SK-N-SH (cell line): ENCODE measurements around the gene PRRX1. TPM values are rescaled to one million over a fixed set of nuclear protein-coding genes. Genes with fewer than 3 reads are reported as not detected.

Experiments used
- CTCF ChIA-PET: fragments of 300-600, 350-600 bp; formaldehyde crosslinking; extraction: SDS; loops from one replicate; lab custom pipeline; 2021; lab: Yijun Ruan, JAX
- POLR2A ChIA-PET: fragments of 350-600 bp; sonication (Branson Sonifier 250); formaldehyde crosslinking; extraction: SDS; loops from one replicate; lab custom pipeline; 2020; ENCODE audit warnings: antibody characterized with exemption, inconsistent platforms; lab: Yijun Ruan, JAX
- DNase-seq: peaks from one replicate; pipeline ENCODE4 v3.0.0; 2012
- H2AFZ ChIP-seq: fragments of 200-600 bp; sonication (generic); 2 replicates; pipeline ENCODE4 v1.8.1; 2016; ENCODE audit warnings: antibody characterized with exemption, mild to moderate bottlenecking, low read depth
- H3F3A ChIP-seq: fragments of 200-600 bp; sonication (generic); replicated peaks from 2 replicates; pipeline ENCODE3; 2016; ENCODE audit warnings: antibody characterized with exemption, mild to moderate bottlenecking; ENCODE audit not compliant: insufficient read depth
- H3K27ac ChIP-seq, 2 experiments: fragments of 200-500 bp in 1 of 2; fragments of 200-600 bp in 1 of 2; sonication (Bioruptor generic) in 1 of 2; sonication (generic), shearing (Covaris generic) in 1 of 2; 2 replicates each; pipeline versions ENCODE4 v1.5.1 to v1.6.1; 2014 to 2016; ENCODE audit warnings: low read depth in 2 of 2, inconsistent platforms in 1 of 2, low read length in 1 of 2, mild to moderate bottlenecking in 1 of 2, mixed read lengths in 1 of 2
- H3K27me3 ChIP-seq: fragments of 200-600 bp; sonication (generic), shearing (Covaris generic); 2 replicates; pipeline ENCODE4 v1.6.1; 2016; ENCODE audit warnings: mixed run types; ENCODE audit not compliant: insufficient read depth
- H3K36me3 ChIP-seq, 2 experiments: fragments of 200-500 bp in 1 of 2; fragments of 200-600 bp in 1 of 2; sonication (Bioruptor generic) in 1 of 2; sonication (generic) in 1 of 2; replicated peaks in 1 of 2; 2 replicates each; pipeline versions ENCODE3 to v1.5.1; 2014 to 2016; ENCODE audit warnings: low read length in 1 of 2, mild to moderate bottlenecking in 1 of 2; ENCODE audit not compliant: insufficient read depth in 2 of 2, control insufficient read depth in 1 of 2
- H3K4me1 ChIP-seq, 2 experiments: fragments of 200-500 bp in 1 of 2; fragments of 200-600 bp in 1 of 2; sonication (Bioruptor generic) in 1 of 2; sonication (generic), shearing (Covaris generic) in 1 of 2; 2 replicates each; pipeline versions ENCODE4 v1.5.1 to v1.6.1; 2014 to 2016; ENCODE audit warnings: low read depth in 1 of 2, low read length in 1 of 2, mixed run types in 1 of 2; ENCODE audit not compliant: insufficient read depth in 2 of 2, control insufficient read depth in 1 of 2
- H3K4me2 ChIP-seq: fragments of 200-600 bp; sonication (generic), shearing (Covaris generic); 2 replicates; pipeline ENCODE4 v1.6.1; 2017; ENCODE audit warnings: mixed run types
- H3K4me3 ChIP-seq, 2 experiments: fragments of 200-500 bp in 1 of 2; fragments of 200-600 bp in 1 of 2; sonication (Bioruptor generic) in 1 of 2; sonication (generic), shearing (Covaris generic) in 1 of 2; 2 replicates each; pipeline versions ENCODE4 v1.5.1 to v1.8.1; 2014 to 2016; ENCODE audit warnings: low read depth in 2 of 2, inconsistent platforms in 1 of 2, low read length in 1 of 2, mild to moderate bottlenecking in 1 of 2, mixed read lengths in 1 of 2, moderate library complexity in 1 of 2
- H3K79me2 ChIP-seq: fragments of 200-600 bp; sonication (generic); 2 replicates; pipeline ENCODE4 v1.8.1; 2017; ENCODE audit warnings: mild to moderate bottlenecking; ENCODE audit not compliant: insufficient read depth
- H3K9ac ChIP-seq: fragments of 200-600 bp; sonication (generic); 2 replicates; pipeline ENCODE4 v1.6.1; 2017; ENCODE audit warnings: mixed run types
- H3K9me2 ChIP-seq: fragments of 200-600 bp; sonication (generic); 2 replicates; pipeline ENCODE4 v1.6.1; 2017; ENCODE audit warnings: mixed run types
- H3K9me3 ChIP-seq: fragments of 200-600 bp; sonication (generic); 2 replicates; pipeline ENCODE4 v1.6.1; 2017; ENCODE audit warnings: mixed run types, mild to moderate bottlenecking, moderate library complexity
- H4K20me1 ChIP-seq: fragments of 200-600 bp; sonication (generic); 2 replicates; pipeline ENCODE4 v1.6.1; 2017; ENCODE audit warnings: mild to moderate bottlenecking, mixed run types; ENCODE audit not compliant: insufficient read depth
- ELF1 ChIP-seq: IDR thresholded peaks from 2 replicates; pipeline ENCODE4 v1.4.0; 2012
- EP300 ChIP-seq, 2 experiments: IDR thresholded peaks; 2 replicates each; pipeline versions ENCODE4 v1.4.0 to v1.6.1; 2012; ENCODE audit warnings: borderline replicate concordance in 1 of 2, low read depth in 1 of 2, low read length in 1 of 2
- GATA2 ChIP-seq: sonication (generic); formaldehyde crosslinking; IDR thresholded peaks from 2 replicates; pipeline ENCODE4 v1.5.0; 2020; ENCODE audit warnings: mild to moderate bottlenecking, missing genetic modification reagents
- JUND ChIP-seq: IDR thresholded peaks from 2 replicates; pipeline ENCODE4 v1.4.0; 2012
- MEF2A ChIP-seq: IDR thresholded peaks from 2 replicates; pipeline ENCODE4 v1.4.0; 2012; ENCODE audit warnings: low read depth, borderline replicate concordance
- TCF12 ChIP-seq: IDR thresholded peaks from 2 replicates; pipeline ENCODE4 v1.4.0; 2012
- YY1 ChIP-seq: IDR thresholded peaks from 2 replicates; pipeline ENCODE4 v1.4.0; 2012; ENCODE audit warnings: low read depth, mild to moderate bottlenecking
- WGBS: methylation state at CpG from one replicate; pipeline ENCODE4 v1.1.6; 2017; ENCODE audit warnings: low lambda C conversion rate; 5-methylcytosine and 5-hydroxymethylcytosine counted together
- polyA plus RNA-seq, 3 experiments: library from polyadenylated mRNA; depleted of rRNA; stranded (reverse); fragments of >200 nt; gene quantifications; 2 replicates each; pipeline ENCODE4 v1.2.3, GENCODE V29; 2012
- TF ChIP-seq, protein P1 (sequence below): IDR thresholded peaks from 2 replicates; pipeline ENCODE4; 2012
- TF ChIP-seq, protein P2 (sequence below): fragments of 200-600 bp; sonication (generic); IDR thresholded peaks from 2 replicates; pipeline ENCODE4 v1.6.1; 2017; ENCODE audit warnings: antibody characterized with exemption, mild to moderate bottlenecking, moderate library complexity
- TF ChIP-seq, protein P3 (sequence below): IDR thresholded peaks from 2 replicates; pipeline ENCODE4 v1.4.0; 2012; ENCODE audit warnings: low read depth, borderline replicate concordance

Gene PRRX1
- polyA plus RNA-seq, 1 of the 3 experiments (the other 2 are of a cell fraction), result 356 TPM

DNA sequence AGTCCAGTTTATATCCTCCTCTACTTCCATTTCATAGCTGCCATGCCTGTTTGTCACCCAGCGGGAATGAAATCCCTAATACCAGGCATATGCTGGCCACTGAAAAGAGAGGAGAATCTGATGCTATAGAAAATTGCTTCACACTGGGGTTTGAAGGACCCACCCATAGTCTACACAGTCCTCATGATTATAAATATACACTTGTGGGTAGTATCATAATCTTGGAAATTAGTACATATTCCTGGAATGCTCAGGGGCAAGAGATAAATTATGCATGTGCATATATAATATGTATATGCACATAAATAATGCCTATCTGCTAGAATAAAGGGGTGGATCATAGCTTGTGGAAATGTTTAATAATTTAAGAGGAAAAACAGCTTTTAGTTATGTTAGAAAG lies 105.8 kb downstream of the PRRX1 start (continued):
- TF ChIP-seq, protein P1, sequence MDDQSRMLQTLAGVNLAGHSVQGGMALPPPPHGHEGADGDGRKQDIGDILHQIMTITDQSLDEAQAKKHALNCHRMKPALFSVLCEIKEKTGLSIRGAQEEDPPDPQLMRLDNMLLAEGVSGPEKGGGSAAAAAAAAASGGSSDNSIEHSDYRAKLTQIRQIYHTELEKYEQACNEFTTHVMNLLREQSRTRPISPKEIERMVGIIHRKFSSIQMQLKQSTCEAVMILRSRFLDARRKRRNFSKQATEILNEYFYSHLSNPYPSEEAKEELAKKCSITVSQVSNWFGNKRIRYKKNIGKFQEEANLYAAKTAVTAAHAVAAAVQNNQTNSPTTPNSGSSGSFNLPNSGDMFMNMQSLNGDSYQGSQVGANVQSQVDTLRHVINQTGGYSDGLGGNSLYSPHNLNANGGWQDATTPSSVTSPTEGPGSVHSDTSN, result no peak
- no peak for TF ChIP-seq ELF1
- TF ChIP-seq GATA2 (CRISPR knock-in tag), result no peak

DNA sequence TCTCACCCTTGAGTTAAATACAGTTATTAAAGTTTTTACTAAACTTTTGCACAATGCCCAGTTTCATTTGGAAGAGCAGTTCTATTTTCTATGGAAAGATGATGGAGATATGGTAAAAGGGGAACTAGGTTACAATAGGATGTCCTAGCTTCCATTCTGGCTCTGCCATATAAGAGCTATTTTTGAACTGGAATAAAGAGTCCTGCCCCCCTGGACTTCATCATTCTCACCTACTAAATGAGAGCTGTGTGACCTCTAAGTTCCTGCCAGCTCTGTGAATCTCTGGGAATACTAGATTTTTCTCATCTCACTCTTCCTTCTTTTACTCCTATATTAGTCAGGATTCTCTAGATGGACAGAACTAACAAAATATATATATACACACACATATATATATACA lies 106.3 kb downstream of the PRRX1 start:
- H3K9me2 ChIP-seq, result no peaks in the 10 kb centered on the region
- TF ChIP-seq JUND (no peak), MEF2A (no peak), YY1 (no peak)
- no peak overlapping the region for H3K9ac ChIP-seq
- no peak overlapping the region for H3K4me3 ChIP-seq
- H3K27ac ChIP-seq, result no peak overlapping the region
- DNase-seq, result no peak
- H3K4me2 ChIP-seq, result no peak overlapping the region
- no peaks in the 10 kb centered on the region for H3K9me3 ChIP-seq
- H3K27me3 ChIP-seq, result no peaks in the 10 kb centered on the region
- H3K36me3 ChIP-seq, result no peaks in the 10 kb centered on the region
- H3K4me1 ChIP-seq, result peaks cover 0 to 3% of the 10 kb centered on the region in 2 experiments; a peak in 1 of 4 replicates
- CTCF ChIA-PET, result no interaction called here
- POLR2A ChIA-PET, result no interaction called here
- no peaks in the 10 kb centered on the region for H4K20me1 ChIP-seq
- no peaks in the 10 kb centered on the region for H3K79me2 ChIP-seq
- no peaks in the 10 kb centered on the region for H3F3A ChIP-seq
- H2AFZ ChIP-seq, result no peak overlapping the region

DNA sequence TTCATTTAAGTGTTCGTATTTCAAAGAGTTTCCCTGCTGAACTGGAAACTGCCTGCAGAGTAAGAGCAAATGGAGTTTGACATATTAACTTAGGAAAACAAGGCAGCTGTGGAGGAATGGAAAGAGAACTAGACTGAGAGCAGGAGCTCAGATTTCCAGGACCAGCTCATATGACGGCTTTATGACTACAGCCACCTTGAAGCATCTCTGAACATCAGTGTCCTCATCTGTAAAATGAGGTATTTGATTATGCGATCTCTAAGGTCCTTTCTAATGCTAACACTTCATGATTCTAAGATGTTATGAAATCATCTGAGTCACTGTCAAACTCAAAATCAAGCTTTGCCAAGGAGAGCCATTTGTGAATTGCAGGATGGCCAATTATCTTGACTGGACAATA lies 112.3 kb downstream of the PRRX1 start:
- H3K9me2 ChIP-seq, result no peaks in the 10 kb centered on the region
- H3K4me1 ChIP-seq, result no peaks in the 10 kb centered on the region; a peak in 1 of 4 replicates
- no peaks in the 10 kb centered on the region for H3K9me3 ChIP-seq
- H3K36me3 ChIP-seq, result no peaks in the 10 kb centered on the region
- H4K20me1 ChIP-seq, result no peaks in the 10 kb centered on the region
- TF ChIP-seq EP300 (IDR thresholded peaks at IDR 0.05; ENCODE audit: borderline replicate concordance in 1 of 2, low read depth in 1 of 2, low read length in 1 of 2) (peak in 1 of 2 experiments; percentile 24; a peak in 2 of 4 replicates), TCF12 (peak; percentile 63)
- TF ChIP-seq, protein P2, sequence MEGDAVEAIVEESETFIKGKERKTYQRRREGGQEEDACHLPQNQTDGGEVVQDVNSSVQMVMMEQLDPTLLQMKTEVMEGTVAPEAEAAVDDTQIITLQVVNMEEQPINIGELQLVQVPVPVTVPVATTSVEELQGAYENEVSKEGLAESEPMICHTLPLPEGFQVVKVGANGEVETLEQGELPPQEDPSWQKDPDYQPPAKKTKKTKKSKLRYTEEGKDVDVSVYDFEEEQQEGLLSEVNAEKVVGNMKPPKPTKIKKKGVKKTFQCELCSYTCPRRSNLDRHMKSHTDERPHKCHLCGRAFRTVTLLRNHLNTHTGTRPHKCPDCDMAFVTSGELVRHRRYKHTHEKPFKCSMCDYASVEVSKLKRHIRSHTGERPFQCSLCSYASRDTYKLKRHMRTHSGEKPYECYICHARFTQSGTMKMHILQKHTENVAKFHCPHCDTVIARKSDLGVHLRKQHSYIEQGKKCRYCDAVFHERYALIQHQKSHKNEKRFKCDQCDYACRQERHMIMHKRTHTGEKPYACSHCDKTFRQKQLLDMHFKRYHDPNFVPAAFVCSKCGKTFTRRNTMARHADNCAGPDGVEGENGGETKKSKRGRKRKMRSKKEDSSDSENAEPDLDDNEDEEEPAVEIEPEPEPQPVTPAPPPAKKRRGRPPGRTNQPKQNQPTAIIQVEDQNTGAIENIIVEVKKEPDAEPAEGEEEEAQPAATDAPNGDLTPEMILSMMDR, result no peak
- TF ChIP-seq, protein P3, sequence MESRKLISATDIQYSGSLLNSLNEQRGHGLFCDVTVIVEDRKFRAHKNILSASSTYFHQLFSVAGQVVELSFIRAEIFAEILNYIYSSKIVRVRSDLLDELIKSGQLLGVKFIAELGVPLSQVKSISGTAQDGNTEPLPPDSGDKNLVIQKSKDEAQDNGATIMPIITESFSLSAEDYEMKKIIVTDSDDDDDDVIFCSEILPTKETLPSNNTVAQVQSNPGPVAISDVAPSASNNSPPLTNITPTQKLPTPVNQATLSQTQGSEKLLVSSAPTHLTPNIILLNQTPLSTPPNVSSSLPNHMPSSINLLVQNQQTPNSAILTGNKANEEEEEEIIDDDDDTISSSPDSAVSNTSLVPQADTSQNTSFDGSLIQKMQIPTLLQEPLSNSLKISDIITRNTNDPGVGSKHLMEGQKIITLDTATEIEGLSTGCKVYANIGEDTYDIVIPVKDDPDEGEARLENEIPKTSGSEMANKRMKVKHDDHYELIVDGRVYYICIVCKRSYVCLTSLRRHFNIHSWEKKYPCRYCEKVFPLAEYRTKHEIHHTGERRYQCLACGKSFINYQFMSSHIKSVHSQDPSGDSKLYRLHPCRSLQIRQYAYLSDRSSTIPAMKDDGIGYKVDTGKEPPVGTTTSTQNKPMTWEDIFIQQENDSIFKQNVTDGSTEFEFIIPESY, result no peak
- TF ChIP-seq, protein P1, result peak; percentile 26; the same call in 1 of the 2 replicates
- no peak for DNase-seq
- H3K4me2 ChIP-seq, result no peak overlapping the region
- H3K4me3 ChIP-seq, result no peak overlapping the region
- H3F3A ChIP-seq, result no peaks in the 10 kb centered on the region
- H3K27ac ChIP-seq, result peak overlapping the region; percentile 22 to 73; a peak in 3 of 4 replicates
- no peak overlapping the region for H3K9ac ChIP-seq
- ChIA-PET POLR2A (no interaction called here), CTCF (interaction anchor here (1.3 kb wide), 1 partner anchor 11 kb away, joined by 4 read pairs; no protein-coding TSS in a partner anchor)
- WGBS, result 23% methylated on average over 3 of the region's 3 CpGs
- H2AFZ ChIP-seq, result no peak overlapping the region; the same call in 1 of the 2 replicates
- H3K27me3 ChIP-seq, result no peaks in the 10 kb centered on the region
- no peaks in the 10 kb centered on the region for H3K79me2 ChIP-seq
